ENCODE results near the gene SERTAD3.

The SERTAD3 gene

GRCh38 chr19:40417643-40417981, 26.5 kb downstream of the SERTAD3 start:
- H2AK5ac ChIP-seq (ENCODE audit: low read length, severe bottlenecking) = peak overlapping the region; percentile 86
- H2BK15ac ChIP-seq (ENCODE audit: low read depth, poor library complexity, severe bottlenecking) = peak overlapping the region; percentile 100
- no peaks in the 10 kb centered on the region for H3K9me3 ChIP-seq (ENCODE audit: control insufficient read depth, low read length)
- H4K91ac ChIP-seq (ENCODE audit: low read length) = peak overlapping the region; percentile 100
- 70% methylated on average over 4 of the region's 4 CpGs for WGBS
- H2BK12ac ChIP-seq (ENCODE audit: low read length in 2 of 2) = peak overlapping the region; percentile 91 to 95
- H3K23ac ChIP-seq (ENCODE audit: low read length in 2 of 2) = no peak overlapping the region
- DNase-seq = no peak
- H3K9ac ChIP-seq (ENCODE audit: low read length) = no peak overlapping the region
- H3K4me2 ChIP-seq (ENCODE audit: low read length, poor library complexity, severe bottlenecking) = no peak overlapping the region
- no peak overlapping the region for H2BK5ac ChIP-seq (ENCODE audit: low read depth, low read length, poor library complexity, severe bottlenecking)
- H3K27ac ChIP-seq (ENCODE audit: low read length, poor library complexity, severe bottlenecking) = no peak overlapping the region
- H3K18ac ChIP-seq (ENCODE audit: low read depth in 1 of 2, low read length in 2 of 2) = peak overlapping the region; percentile 93 to 99
- H3K79me1 ChIP-seq (replicated peaks; ENCODE audit: low read length, poor library complexity, severe bottlenecking) = no peaks in the 10 kb centered on the region
- peak overlapping the region; percentile 99 for H2BK120ac ChIP-seq (ENCODE audit: low read depth, low read length)
- peaks cover 17% of the 10 kb centered on the region for H3K4me1 ChIP-seq (ENCODE audit: control insufficient read depth, insufficient read depth, low read depth, low read length)
- H3K14ac ChIP-seq (ENCODE audit: low read length in 2 of 2) = no peak overlapping the region
- H2AFZ ChIP-seq (ENCODE audit: low read depth, low read length) = no peak overlapping the region
- no peak overlapping the region for H3K4me3 ChIP-seq (ENCODE audit: insufficient read depth in 1 of 2, low read depth in 1 of 2, low read length in 2 of 2)
- peak overlapping the region; percentile 68 to 99 for H3K4ac ChIP-seq (ENCODE audit: low read depth in 1 of 2, low read length in 2 of 2)
- peak overlapping the region; percentile 100 for H4K8ac ChIP-seq (ENCODE audit: low read length)
- H3K36me3 ChIP-seq (ENCODE audit: control insufficient read depth in 1 of 2, insufficient read depth in 2 of 2, low read depth in 1 of 2, low read length in 2 of 2) = peaks cover 3 to 7% of the 10 kb centered on the region in 2 experiments
- H3K27me3 ChIP-seq (ENCODE audit: control insufficient read depth in 1 of 2, insufficient read depth in 1 of 2, low read length in 2 of 2) = peaks cover 3 to 9% of the 10 kb centered on the region in 2 experiments

GRCh38 chr19:40416918-40417642, 27.1 kb downstream of the SERTAD3 start:
- Histone ChIP-seq H2BK5ac (ENCODE audit: low read depth, low read length, poor library complexity, severe bottlenecking) (peak overlapping the region; percentile 33), H2AK5ac (ENCODE audit: low read length, severe bottlenecking) (peak overlapping the region; percentile 86), H2AFZ (ENCODE audit: low read depth, low read length) (peak overlapping the region; percentile 24), H2BK12ac (ENCODE audit: low read length in 2 of 2) (peak overlapping the region; percentile 91 to 95), H3K79me1 (replicated peaks; ENCODE audit: low read length, poor library complexity, severe bottlenecking) (no peaks in the 10 kb centered on the region), H4K91ac (ENCODE audit: low read length) (peak overlapping the region; percentile 100), H3K36me3 (ENCODE audit: control insufficient read depth in 1 of 2, insufficient read depth in 2 of 2, low read depth in 1 of 2, low read length in 2 of 2) (peaks cover 0 to 1% of the 10 kb centered on the region in 2 experiments), H3K18ac (ENCODE audit: low read depth in 1 of 2, low read length in 2 of 2) (peak overlapping the region; percentile 93 to 99), H2BK15ac (ENCODE audit: low read depth, poor library complexity, severe bottlenecking) (peak overlapping the region; percentile 100), H3K23ac (ENCODE audit: low read length in 2 of 2) (no peak overlapping the region), H3K14ac (ENCODE audit: low read length in 2 of 2) (peak overlapping the region in 1 of 2 experiments; percentile 63), H3K9me3 (ENCODE audit: control insufficient read depth, low read length) (no peaks in the 10 kb centered on the region), H2BK120ac (ENCODE audit: low read depth, low read length) (peak overlapping the region; percentile 99), H3K4me1 (ENCODE audit: control insufficient read depth, insufficient read depth, low read depth, low read length) (peaks cover 19% of the 10 kb centered on the region), H4K8ac (ENCODE audit: low read length) (peak overlapping the region; percentile 100), H3K4me3 (ENCODE audit: insufficient read depth in 1 of 2, low read depth in 1 of 2, low read length in 2 of 2) (no peak overlapping the region), H3K4me2 (ENCODE audit: low read length, poor library complexity, severe bottlenecking) (no peak overlapping the region), H3K9ac (ENCODE audit: low read length) (peak overlapping the region; percentile 3), H3K27ac (ENCODE audit: low read length, poor library complexity, severe bottlenecking) (no peak overlapping the region), H3K27me3 (ENCODE audit: control insufficient read depth in 1 of 2, insufficient read depth in 1 of 2, low read length in 2 of 2) (peaks cover 3 to 14% of the 10 kb centered on the region in 2 experiments), H3K4ac (ENCODE audit: low read depth in 1 of 2, low read length in 2 of 2) (peak overlapping the region; percentile 68 to 99)
- WGBS = 17% methylated on average over 16 of the region's 16 CpGs
- peak; percentile 90 for DNase-seq

- no peak overlapping the region for H3K4me2 ChIP-seq (ENCODE audit: low read length, poor library complexity, severe bottlenecking)
These were observed 28.4 kb downstream of the SERTAD3 start for GRCh38 chr19:40415768-40416167.

More at GRCh38 chr19:40415768-40416167, 28.4 kb downstream of the SERTAD3 start:
- Histone ChIP-seq H4K91ac (ENCODE audit: low read length) (peak overlapping the region; percentile 69), H3K9ac (ENCODE audit: low read length) (no peak overlapping the region), H3K4me1 (ENCODE audit: control insufficient read depth, insufficient read depth, low read depth, low read length) (peaks cover 25% of the 10 kb centered on the region), H3K27me3 (ENCODE audit: control insufficient read depth in 1 of 2, insufficient read depth in 1 of 2, low read length in 2 of 2) (peaks cover 3 to 18% of the 10 kb centered on the region in 2 experiments), H3K4ac (ENCODE audit: low read depth in 1 of 2, low read length in 2 of 2) (peak overlapping the region; percentile 32 to 83), H3K23ac (ENCODE audit: low read length in 2 of 2) (no peak overlapping the region), H2AFZ (ENCODE audit: low read depth, low read length) (no peak overlapping the region), H2BK5ac (ENCODE audit: low read depth, low read length, poor library complexity, severe bottlenecking) (no peak overlapping the region), H4K8ac (ENCODE audit: low read length) (peak overlapping the region; percentile 62), H3K9me3 (ENCODE audit: control insufficient read depth, low read length) (no peaks in the 10 kb centered on the region), H3K14ac (ENCODE audit: low read length in 2 of 2) (no peak overlapping the region), H3K18ac (ENCODE audit: low read depth in 1 of 2, low read length in 2 of 2) (peak overlapping the region; percentile 28 to 52), H2BK15ac (ENCODE audit: low read depth, poor library complexity, severe bottlenecking) (peak overlapping the region; percentile 70), H2BK120ac (ENCODE audit: low read depth, low read length) (peak overlapping the region; percentile 42), H2AK5ac (ENCODE audit: low read length, severe bottlenecking) (peak overlapping the region; percentile 42), H2BK12ac (ENCODE audit: low read length in 2 of 2) (peak overlapping the region; percentile 81 to 98), H3K4me3 (ENCODE audit: insufficient read depth in 1 of 2, low read depth in 1 of 2, low read length in 2 of 2) (no peak overlapping the region), H3K36me3 (ENCODE audit: control insufficient read depth in 1 of 2, insufficient read depth in 2 of 2, low read depth in 1 of 2, low read length in 2 of 2) (no peaks in the 10 kb centered on the region), H3K79me1 (replicated peaks; ENCODE audit: low read length, poor library complexity, severe bottlenecking) (no peaks in the 10 kb centered on the region), H3K27ac (ENCODE audit: low read length, poor library complexity, severe bottlenecking) (no peak overlapping the region)
- DNase-seq = no peak
- 98% methylated on average over 2 of the region's 2 CpGs for WGBS
